ENCODE results near the gene P3H4. TPM values are rescaled to one million over a fixed set of nuclear protein-coding genes. Genes with fewer than 3 reads are reported as not detected.

The P3H4 gene
- total and polyA plus RNA-seq, 2 donors (not counting 3 experiments of a cell fraction or from before 2014, with no cell fraction given): 39.2 to 58.3 TPM

GRCh38 chr17:41823580-41823979 lies 11.8 kb upstream of the P3H4 start:
- no TSS peak for BruUV-seq (replicated peaks)
- dilution Hi-C loops (cut with MboI; ENCODE audit: extremely low pct_ligation_motif_present, low sequenced_read_pairs) (no loop called here), intact Hi-C loops (cut with micrococcal nuclease) (no loop called here)
- CTCF ChIA-PET: interaction anchor here (1.1 to 1.4 kb wide), 3 partner anchors 12 to 86 kb away, joined by 3 to 4 read pairs (median 3); partner anchors contain the start of genes KLHL11 and P3H4
- no peaks in the 10 kb centered on the region for H4K20me1 ChIP-seq (replicated peaks; ENCODE audit: control insufficient read depth, extremely low read depth, insufficient read depth, low read length)
- H3K27ac ChIP-seq (ENCODE audit: insufficient read depth, low read depth, low read length): no peak overlapping the region
- no peak overlapping the region for H3K4me3 ChIP-seq (replicated peaks in 1 of 3; ENCODE audit: insufficient read depth in 1 of 3, low read depth in 1 of 3, low read length in 3 of 3)
- TF ChIP-seq MYC (IDR thresholded peaks at IDR 0.05; ENCODE audit: low read depth, low read length) (no peak), POLR2AphosphoS5 (IDR thresholded peaks at IDR 0.05; ENCODE audit: insufficient read depth, low read depth, low read length) (no peak), CTCF (IDR thresholded peaks at IDR 0.05; ENCODE audit: extremely low read depth in 1 of 2, insufficient read depth in 1 of 2, low read depth in 1 of 2, low read length in 2 of 2) (no peak), MAX (IDR thresholded peaks at IDR 0.05; ENCODE audit: insufficient read depth, insufficient read length) (no peak), FOS (IDR thresholded peaks at IDR 0.05; ENCODE audit: borderline replicate concordance, insufficient read depth, low read length) (no peak), GATA2 (IDR thresholded peaks at IDR 0.05; ENCODE audit: insufficient read depth, insufficient read length, low read depth, low read length) (no peak), JUN (IDR thresholded peaks at IDR 0.05; ENCODE audit: borderline replicate concordance, insufficient read depth, insufficient read length, low read depth) (no peak), POLR2A (IDR thresholded peaks at IDR 0.05; ENCODE audit: low read depth, low read length) (no peak), EZH2 (IDR thresholded peaks at IDR 0.05; ENCODE audit: borderline replicate concordance, low read depth, low read length, severe bottlenecking) (no peak)
- H3K9me3 ChIP-seq (replicated peaks; ENCODE audit: control insufficient read depth, insufficient read depth, low read length): no peaks in the 10 kb centered on the region
- H3K27me3 ChIP-seq (ENCODE audit: control insufficient read depth in 2 of 2, insufficient read depth in 2 of 2, low read length in 2 of 2): no peaks in the 10 kb centered on the region
- FAIRE-seq (no peak), DNase-seq (ENCODE audit: low read depth, low spot score) (no peak)
- H3K9ac ChIP-seq (replicated peaks; ENCODE audit: extremely low read depth, insufficient read depth, low read length): no peak overlapping the region
- H3K4me2 ChIP-seq (ENCODE audit: insufficient read depth, low read length): no peak overlapping the region
- POLR2A ChIA-PET: interaction anchor here (0.6 kb wide), 1 partner anchor 13 kb away, joined by 7 read pairs; no protein-coding TSS in a partner anchor
- no peaks in the 10 kb centered on the region for H3K79me2 ChIP-seq (ENCODE audit: control insufficient read depth, insufficient read depth, low read length)
- peaks cover 6 to 26% of the 10 kb centered on the region in 2 experiments for H3K36me3 ChIP-seq (ENCODE audit: control insufficient read depth in 2 of 2, extremely low read depth in 1 of 2, insufficient read depth in 2 of 2, low read length in 2 of 2)
- H3K4me1 ChIP-seq (ENCODE audit: control insufficient read depth, extremely low read depth, insufficient read depth, low read length): no peaks in the 10 kb centered on the region
- no peak overlapping the region for H2AFZ ChIP-seq (ENCODE audit: low read depth, low read length)
- no peaks in the 10 kb centered on the region for H3K9me1 ChIP-seq (replicated peaks; ENCODE audit: control insufficient read depth, extremely low read depth, insufficient read depth, low read length)

All from endothelial cell of umbilical vein (primary cell).